DMS53 treated with DMSO at 0.1 percent for 48 hours (cell line): ENCODE measurements around the gene CTF1.
"Not testable (repeated sequence)": the region's sequence is repeated elsewhere in the genome, so short reads cannot be mapped to it uniquely, and the experiment has no call there.

Experiments used
- DNase-seq: peaks from one replicate; lab custom pipeline; 2025; ENCODE audit not compliant: unreplicated experiment; lab: John Stamatoyannopoulos, UW

The CTF1 gene

GRCh38 chr16:30896261-30896888 is at the start of gene CTF1:
TSS of gene CTF1 (plus strand) at chr16:30896614. CDS start at chr16:30896644, 30 bp downstream.
- no peak for DNase-seq

- no peak for DNase-seq
These were observed 49.6 kb upstream of the CTF1 start for GRCh38 chr16:30846649-30847402.

GRCh38 chr16:30850246-30850645 is 46.2 kb upstream of the CTF1 start:
- DNase-seq: no peak

- no peak for DNase-seq
These were observed 42.7 kb upstream of the CTF1 start for GRCh38 chr16:30853758-30854157.

- DNase-seq: no peak
These were observed 38.3 kb upstream of the CTF1 start for GRCh38 chr16:30858111-30858495.

- no peak for DNase-seq
These were observed 37.5 kb upstream of the CTF1 start for GRCh38 chr16:30858829-30859423.

GRCh38 chr16:30860729-30861128 is 35.7 kb upstream of the CTF1 start:
- DNase-seq: not testable (repeated sequence)

- DNase-seq: not testable (repeated sequence)
These were observed 33.2 kb upstream of the CTF1 start for GRCh38 chr16:30863178-30863577.

GRCh38 chr16:30866031-30866430 is 30.4 kb upstream of the CTF1 start:
- no peak for DNase-seq

GRCh38 chr16:30867747-30868146 is 28.7 kb upstream of the CTF1 start:
- DNase-seq: no peak

- no peak for DNase-seq
These were observed 25.5 kb upstream of the CTF1 start for GRCh38 chr16:30870904-30871303.

GRCh38 chr16:30874244-30874820 is 22.1 kb upstream of the CTF1 start:
- no peak for DNase-seq

GRCh38 chr16:30874821-30875717 is 21.3 kb upstream of the CTF1 start:
- DNase-seq: peak; percentile 67

- no peak for DNase-seq
These were observed 20.3 kb upstream of the CTF1 start for GRCh38 chr16:30875871-30876801.

GRCh38 chr16:30876867-30877266 is 19.5 kb upstream of the CTF1 start:
- no peak for DNase-seq

GRCh38 chr16:30882429-30883310 is 13.7 kb upstream of the CTF1 start:
- no peak for DNase-seq

- DNase-seq: no peak
These were observed 11.7 kb upstream of the CTF1 start for GRCh38 chr16:30884760-30885159.

- DNase-seq: no peak
These were observed 11.2 kb upstream of the CTF1 start for GRCh38 chr16:30885196-30885595.

GRCh38 chr16:30886145-30886544 is 10.3 kb upstream of the CTF1 start:
- DNase-seq: no peak
